NCI-H446 treated with DMSO at 0.1 percent for 48 hours (cell line): Measurements from ENCODE around the gene HIBCH.
"Not testable (repeated sequence)": the region's sequence is repeated elsewhere in the genome, so short reads cannot be mapped to it uniquely, and the experiment has no call there.

Experiments used
- DNase-seq: peaks from one replicate; lab custom pipeline; 2025; lab: John Stamatoyannopoulos, UW

Gene HIBCH, protein sequence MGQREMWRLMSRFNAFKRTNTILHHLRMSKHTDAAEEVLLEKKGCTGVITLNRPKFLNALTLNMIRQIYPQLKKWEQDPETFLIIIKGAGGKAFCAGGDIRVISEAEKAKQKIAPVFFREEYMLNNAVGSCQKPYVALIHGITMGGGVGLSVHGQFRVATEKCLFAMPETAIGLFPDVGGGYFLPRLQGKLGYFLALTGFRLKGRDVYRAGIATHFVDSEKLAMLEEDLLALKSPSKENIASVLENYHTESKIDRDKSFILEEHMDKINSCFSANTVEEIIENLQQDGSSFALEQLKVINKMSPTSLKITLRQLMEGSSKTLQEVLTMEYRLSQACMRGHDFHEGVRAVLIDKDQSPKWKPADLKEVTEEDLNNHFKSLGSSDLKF

GRCh38 chr2:190319555-190320498 is at the start of gene HIBCH:
TSS of gene HIBCH (minus strand) at chr2:190319826. CDS start at chr2:190319750, 76 bp downstream.
- DNase-seq = peak; percentile 97

DNA sequence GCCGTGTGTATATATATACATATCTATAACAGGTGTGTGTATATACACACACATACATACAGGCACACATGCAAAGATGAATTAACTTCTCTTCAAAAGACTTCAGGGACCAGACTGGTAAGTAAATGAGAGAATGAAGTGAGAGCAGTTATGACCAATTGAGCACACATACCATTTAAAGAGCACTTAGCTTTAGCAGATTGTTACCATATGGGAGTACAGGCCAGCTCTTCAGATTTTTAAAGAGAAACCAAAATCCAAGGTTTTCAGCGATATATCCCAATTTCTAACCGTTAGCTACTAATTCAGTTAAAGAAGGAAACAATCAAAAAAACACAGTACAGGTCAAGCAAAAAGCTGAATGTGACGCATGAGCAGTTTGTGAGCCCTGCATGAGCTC is 47.5 kb upstream of the HIBCH start:
- DNase-seq = no peak

DNA sequence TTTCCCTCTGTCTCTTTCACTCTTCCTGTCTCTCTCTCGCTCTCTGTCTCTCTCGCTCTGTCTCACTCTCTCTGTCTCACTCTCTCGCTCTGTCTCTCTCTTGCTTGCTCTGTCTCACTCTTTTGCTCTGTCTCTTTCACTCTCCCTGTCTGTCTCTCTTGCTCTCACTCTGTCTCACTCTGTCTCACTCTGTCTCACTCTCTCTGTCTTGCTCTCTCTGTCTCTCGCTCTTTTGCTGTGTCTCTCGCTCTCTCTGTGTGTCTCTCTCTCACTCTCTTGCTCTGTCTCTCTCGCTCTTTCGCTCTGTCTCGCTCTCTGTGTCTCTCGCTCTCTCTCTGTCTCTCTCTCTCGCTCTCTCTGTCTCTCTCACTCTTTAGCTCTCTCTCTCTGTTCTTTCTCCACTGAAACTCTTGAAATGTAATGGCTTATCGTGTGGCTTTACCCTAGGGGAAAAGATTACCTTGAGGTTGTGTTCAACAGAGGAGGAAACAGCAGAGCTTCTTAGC is 46.7 kb upstream of the HIBCH start:
- no peak for DNase-seq

GRCh38 chr2:190365499-190366204 is 46.0 kb upstream of the HIBCH start:
- DNase-seq = no peak

- no peak for DNase-seq
Measured at GRCh38 chr2:190362894-190363293, 43.3 kb upstream of the HIBCH start.

DNA sequence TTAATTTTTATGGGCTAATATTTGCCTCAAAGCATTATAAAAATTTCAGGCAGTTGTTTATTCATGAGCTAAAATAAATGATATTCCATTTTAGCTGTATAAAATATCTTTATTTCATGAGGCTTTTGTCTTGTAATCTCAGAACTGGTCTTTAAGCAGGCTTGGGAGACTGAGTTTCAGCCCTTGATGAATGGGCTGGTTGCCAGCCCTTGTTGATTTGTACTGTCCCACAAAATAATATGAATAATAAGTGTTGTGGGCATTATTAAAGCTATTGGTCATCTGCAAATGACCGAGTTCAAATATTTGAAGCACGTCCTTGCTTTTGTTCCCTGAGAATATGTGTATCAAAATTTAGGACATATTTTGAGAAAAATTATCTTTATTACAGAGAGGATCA is 41.9 kb upstream of the HIBCH start:
- DNase-seq = no peak

GRCh38 chr2:190360965-190361364 is 41.3 kb upstream of the HIBCH start:
- DNase-seq = no peak

DNA sequence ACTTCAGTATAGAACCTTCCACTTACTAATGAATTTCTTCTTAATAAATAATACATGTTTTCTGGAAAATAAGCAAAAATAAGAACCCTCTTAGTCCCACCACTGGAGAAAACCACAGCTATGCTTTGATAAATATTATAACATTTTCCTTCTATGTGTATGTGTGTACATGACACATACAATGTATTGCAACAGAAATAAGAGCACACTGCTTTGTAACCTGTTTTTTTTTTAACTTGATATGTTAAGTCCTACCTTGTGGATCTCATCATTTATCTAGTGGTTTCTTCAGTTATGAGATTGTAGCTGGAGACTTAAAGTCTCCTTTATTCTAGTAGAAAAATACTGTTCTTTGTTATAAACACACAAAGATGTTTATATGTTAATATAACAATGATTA is 40.9 kb upstream of the HIBCH start:
- no peak for DNase-seq

- not testable (repeated sequence) for DNase-seq
Measured at GRCh38 chr2:190358655-190359448, 39.2 kb upstream of the HIBCH start.

DNA sequence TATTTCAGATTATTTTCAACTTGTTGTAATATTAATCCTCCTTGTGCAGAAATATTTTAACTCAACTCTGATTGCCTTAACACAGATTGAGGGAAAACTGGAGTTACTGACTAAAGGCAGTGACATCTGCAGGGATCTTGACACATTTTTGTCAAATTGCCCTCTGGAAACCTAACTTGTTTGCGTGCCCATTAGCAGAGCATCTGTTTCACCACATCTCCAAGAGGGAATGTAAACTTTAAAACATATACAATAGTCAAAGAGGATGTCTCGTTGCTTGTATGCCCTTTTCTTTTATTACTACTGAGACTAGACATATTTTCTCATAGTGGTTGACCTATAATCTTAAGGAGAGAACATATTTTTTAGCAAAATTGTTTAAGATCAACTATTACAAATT is 38.0 kb upstream of the HIBCH start:
- DNase-seq = peak; percentile 58

DNA sequence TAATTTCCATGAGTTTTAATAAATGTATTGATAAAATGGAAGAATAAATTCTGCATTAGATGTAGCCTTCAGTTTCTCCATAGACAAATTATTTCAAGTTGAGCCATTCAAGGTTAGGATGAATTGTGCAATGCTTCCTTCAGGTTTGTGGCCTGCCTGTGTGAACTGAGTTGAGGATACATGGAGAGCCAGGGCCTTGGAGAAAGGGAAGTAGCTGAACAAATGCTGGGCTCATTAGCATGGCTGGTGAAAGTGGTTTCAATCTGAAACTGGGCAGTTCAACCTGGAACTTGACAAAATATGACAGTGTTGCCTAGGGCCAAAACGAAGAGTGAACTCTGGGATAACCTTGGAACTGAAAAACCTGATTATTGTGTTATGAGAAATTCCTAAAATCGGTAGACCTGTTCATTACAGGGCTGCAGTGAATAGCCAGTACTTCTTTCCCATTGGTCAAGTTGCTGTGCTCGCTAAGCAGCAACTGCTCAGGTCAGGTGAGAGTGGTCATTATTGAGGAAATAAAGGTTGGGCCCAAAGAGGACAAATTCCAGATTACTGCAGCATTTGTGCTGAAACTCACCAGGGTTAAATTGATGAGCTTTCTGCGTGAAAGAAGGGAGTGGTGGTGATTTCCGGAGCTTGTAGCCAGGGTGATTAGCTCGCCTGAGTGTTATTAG is 36.5 kb upstream of the HIBCH start:
- DNase-seq = no peak

- no peak for DNase-seq
Measured at GRCh38 chr2:190354003-190354690, 34.5 kb upstream of the HIBCH start.

GRCh38 chr2:190353537-190353899 is 33.9 kb upstream of the HIBCH start:
- DNase-seq = no peak

DNA sequence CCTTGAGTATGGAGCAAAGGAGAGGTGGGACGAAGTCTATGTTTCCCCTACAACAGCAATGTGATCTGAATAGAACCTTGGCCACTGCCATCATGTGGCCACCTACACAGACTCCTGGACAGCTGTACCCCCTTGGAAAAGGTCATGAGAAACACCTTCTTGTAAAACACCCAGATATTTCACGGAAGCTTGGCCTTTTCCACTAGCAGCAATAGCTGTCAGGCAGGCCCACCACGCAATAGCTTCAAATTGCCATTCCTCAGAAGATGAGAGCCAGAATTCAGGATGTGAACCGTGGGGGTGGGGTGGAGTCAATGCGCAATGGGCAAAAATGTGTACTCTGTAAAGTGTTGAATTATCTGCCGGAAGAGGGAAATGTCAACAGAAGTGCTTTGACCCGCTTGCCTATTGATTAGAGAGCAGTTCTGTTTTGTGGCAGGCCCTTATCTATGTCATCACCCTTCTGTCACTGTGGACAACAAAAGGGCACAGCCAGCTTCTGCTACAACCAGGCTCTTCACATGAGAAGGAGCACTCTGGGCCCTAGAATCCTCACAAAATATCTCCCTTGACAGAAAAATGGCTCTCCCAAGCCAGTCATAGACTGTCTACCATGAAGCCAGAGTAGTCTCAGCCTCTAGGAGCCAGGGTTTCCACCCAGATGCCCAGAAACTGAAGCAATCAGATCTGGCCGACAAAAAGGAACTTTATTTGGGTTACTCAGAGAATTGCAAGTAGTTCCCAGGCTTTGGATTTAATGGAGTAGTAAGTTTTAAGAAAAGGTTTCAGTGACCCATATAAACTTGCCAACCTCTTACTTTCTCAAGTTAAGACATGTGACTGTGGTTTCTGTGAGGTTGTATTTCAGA is 33.3 kb upstream of the HIBCH start:
- no peak for DNase-seq

GRCh38 chr2:190351955-190352354 is 32.3 kb upstream of the HIBCH start:
- DNase-seq = no peak

GRCh38 chr2:190350371-190350770 is 30.7 kb upstream of the HIBCH start:
- DNase-seq = no peak

- DNase-seq = no peak
Measured at GRCh38 chr2:190344276-190344827, 24.7 kb upstream of the HIBCH start.

DNA sequence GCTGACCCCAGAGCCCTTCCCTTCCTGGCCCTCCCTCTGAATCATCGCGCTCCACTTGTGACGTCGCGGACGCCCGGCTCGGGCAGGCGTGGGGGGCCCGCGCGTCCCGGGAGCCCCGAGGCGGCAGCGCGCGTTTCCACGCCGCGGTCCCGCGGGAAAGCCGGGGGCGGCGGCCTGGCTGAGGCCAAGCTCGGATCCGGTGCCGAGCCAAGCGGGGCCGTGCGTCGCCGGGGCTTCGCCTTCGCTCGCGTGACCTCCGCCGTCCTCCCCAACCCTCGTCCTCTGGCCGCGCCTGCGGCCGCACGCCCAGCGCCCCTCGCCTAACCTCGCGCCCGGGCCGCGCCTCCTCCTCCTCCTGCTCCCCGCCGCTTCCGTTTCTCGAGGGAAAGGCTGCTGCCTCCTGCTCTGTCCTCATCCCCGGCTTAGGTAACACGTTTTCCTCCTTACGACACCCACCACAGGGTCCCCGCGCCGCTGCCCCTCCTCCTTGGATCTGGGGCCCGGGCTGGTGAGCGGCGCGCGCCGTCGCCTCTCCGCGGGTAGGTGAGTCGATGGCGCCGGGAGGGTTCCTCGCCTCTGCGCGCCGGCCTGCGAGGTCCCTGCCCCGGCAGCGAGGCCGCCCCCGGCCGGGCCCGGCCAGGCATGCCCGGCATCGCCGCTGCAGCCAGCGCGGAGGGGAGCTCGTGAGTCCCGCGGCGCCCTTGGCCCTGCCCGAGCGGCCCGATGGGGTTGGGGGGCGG is 24.1 kb upstream of the HIBCH start, which contains the start of gene INPP1:
TSS of gene INPP1 (plus strand) at position 54 of the 740 bp plus-strand sequence. CDS start 16,514 bp downstream, outside the sequence.
- DNase-seq = no peak
